ENCODE measurements around the gene PANX1.

Gene PANX1

DNA sequence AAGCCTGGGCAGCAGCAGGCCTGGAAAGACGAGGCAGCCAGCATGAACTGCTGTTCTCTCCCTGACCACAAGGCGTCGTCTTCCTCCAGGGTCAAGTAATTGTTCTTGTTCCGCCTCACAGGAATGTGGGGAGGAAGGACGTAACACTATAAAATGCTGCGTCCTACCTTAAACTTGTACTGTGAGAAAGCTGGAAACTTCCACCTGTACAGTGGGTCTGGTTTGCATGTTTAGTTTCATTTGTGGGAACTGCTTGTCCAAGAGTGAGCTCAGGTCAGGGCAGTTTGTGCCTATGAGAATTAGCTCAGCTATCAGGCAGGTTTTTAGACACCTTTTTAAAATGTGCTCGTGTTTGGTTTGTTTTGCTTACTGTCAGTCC, 55.2 kb downstream of the PANX1 start:
- 12% methylated on average over 7 of the region's 7 CpGs for WGBS (ENCODE audit: insufficient coverage)

DNA sequence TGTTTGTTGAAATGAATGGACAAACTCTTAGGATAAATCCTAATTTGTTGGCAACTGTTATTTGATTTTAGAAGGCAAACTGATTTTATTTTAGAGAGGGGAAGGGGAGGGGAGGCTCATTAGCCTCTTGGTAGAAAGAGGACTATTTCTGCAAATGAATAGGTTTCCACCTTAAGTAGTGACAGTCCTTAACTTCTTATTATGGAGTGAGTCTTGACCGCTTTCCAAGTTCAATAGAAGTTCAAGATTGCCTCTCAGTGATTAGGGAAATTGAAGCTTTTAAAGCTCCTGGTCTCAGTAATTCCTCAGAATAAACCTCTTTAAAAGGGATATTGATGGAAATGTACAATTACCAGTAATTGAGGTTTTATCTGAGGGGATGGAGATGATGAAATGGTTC, 55.7 kb downstream of the PANX1 start:
- no peak for DNase-seq
- Histone ChIP-seq H3K27me3 (replicated peaks in 2 of 5; ENCODE audit: control insufficient read depth in 4 of 5, insufficient read depth in 5 of 5, low read length in 4 of 5) (no peaks in the 10 kb centered on the region), H3K36me3 (ENCODE audit: control insufficient read depth in 4 of 4, insufficient read depth in 4 of 4, low read length in 3 of 4) (peaks cover 2 to 19% (median 11%) of the 10 kb centered on the region in 4 experiments), H3K4me3 (ENCODE audit: control insufficient read depth in 1 of 7, extremely low read depth in 1 of 7, insufficient read depth in 4 of 7, low read depth in 2 of 7, low read length in 6 of 7) (no peak overlapping the region), H3K9me3 (ENCODE audit: control extremely low read depth in 1 of 5, control insufficient read depth in 4 of 5, insufficient read depth in 2 of 5, low read depth in 1 of 5, low read length in 4 of 5) (no peaks in the 10 kb centered on the region), H3K27ac (ENCODE audit: insufficient read depth in 1 of 2, low read depth in 1 of 2, low read length in 2 of 2, poor library complexity in 1 of 2, severe bottlenecking in 2 of 2) (no peak overlapping the region), H3K4me1 (ENCODE audit: control extremely low read depth in 1 of 4, control insufficient read depth in 4 of 4, insufficient read depth in 4 of 4, low read length in 3 of 4) (peaks cover 0 to 11% (median 0%) of the 10 kb centered on the region in 4 experiments)
- POLR2A ChIA-PET: no interaction called here
- CTCF ChIA-PET: interaction anchor here (0.8 to 5.1 kb wide), 14 partner anchors 10 to 330 kb away, joined by 3 to 43 read pairs (median 3); no protein-coding TSS in a partner anchor
- WGBS (ENCODE audit: insufficient coverage): no CpG with 5 or more reads among the region's 1 CpG

More for the DNA sequence above, 55.2 kb downstream of the PANX1 start:
- H3K4me1 ChIP-seq (ENCODE audit: control extremely low read depth in 1 of 4, control insufficient read depth in 4 of 4, insufficient read depth in 4 of 4, low read length in 3 of 4): peaks cover 0 to 11% (median 0%) of the 10 kb centered on the region in 4 experiments
- peak; percentile 55 to 68 (median 66) for DNase-seq
- H3K27me3 ChIP-seq (replicated peaks in 2 of 5; ENCODE audit: control insufficient read depth in 4 of 5, insufficient read depth in 5 of 5, low read length in 4 of 5): no peaks in the 10 kb centered on the region
- H3K4me3 ChIP-seq (ENCODE audit: control insufficient read depth in 1 of 7, extremely low read depth in 1 of 7, insufficient read depth in 4 of 7, low read depth in 2 of 7, low read length in 6 of 7): peak overlapping the region in 1 of 7 experiments; percentile 51
- no peak overlapping the region for H3K27ac ChIP-seq (ENCODE audit: insufficient read depth in 1 of 2, low read depth in 1 of 2, low read length in 2 of 2, poor library complexity in 1 of 2, severe bottlenecking in 2 of 2)
- peaks cover 2 to 19% (median 11%) of the 10 kb centered on the region in 4 experiments for H3K36me3 ChIP-seq (ENCODE audit: control insufficient read depth in 4 of 4, insufficient read depth in 4 of 4, low read length in 3 of 4)
- CTCF ChIA-PET: interaction anchor here (0.8 to 5.1 kb wide), 15 partner anchors 11 to 330 kb away, joined by 3 to 43 read pairs (median 3); partner anchors contain the start of gene C11orf97
- POLR2A ChIA-PET: no interaction called here
- H3K9me3 ChIP-seq (ENCODE audit: control extremely low read depth in 1 of 5, control insufficient read depth in 4 of 5, insufficient read depth in 2 of 5, low read depth in 1 of 5, low read length in 4 of 5): no peaks in the 10 kb centered on the region

DNA sequence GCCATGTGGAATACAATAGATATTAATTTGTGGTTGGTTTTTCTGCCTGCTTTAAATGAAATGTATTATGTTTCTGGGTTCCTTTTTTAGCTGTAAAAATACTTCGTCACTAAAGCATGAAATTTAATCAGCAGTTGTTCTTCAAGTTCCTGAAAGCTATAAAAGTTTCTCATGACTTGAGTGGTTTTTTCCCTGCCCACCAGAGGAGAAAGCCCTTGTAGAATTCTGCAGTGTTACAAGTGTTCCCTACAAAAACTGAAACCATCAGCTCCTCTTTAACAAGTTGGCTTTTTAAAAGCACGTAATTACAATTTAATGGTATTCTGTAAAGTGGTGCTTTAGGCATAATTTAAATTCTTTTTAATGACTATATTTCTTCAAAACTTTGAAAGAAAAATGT, 56.2 kb downstream of the PANX1 start:
- Histone ChIP-seq H3K27ac (ENCODE audit: insufficient read depth in 1 of 2, low read depth in 1 of 2, low read length in 2 of 2, poor library complexity in 1 of 2, severe bottlenecking in 2 of 2) (no peak overlapping the region), H3K4me3 (ENCODE audit: control insufficient read depth in 1 of 7, extremely low read depth in 1 of 7, insufficient read depth in 4 of 7, low read depth in 2 of 7, low read length in 6 of 7) (no peak overlapping the region), H3K27me3 (replicated peaks in 2 of 5; ENCODE audit: control insufficient read depth in 4 of 5, insufficient read depth in 5 of 5, low read length in 4 of 5) (no peaks in the 10 kb centered on the region), H3K9me3 (ENCODE audit: control extremely low read depth in 1 of 5, control insufficient read depth in 4 of 5, insufficient read depth in 2 of 5, low read depth in 1 of 5, low read length in 4 of 5) (no peaks in the 10 kb centered on the region), H3K36me3 (ENCODE audit: control insufficient read depth in 4 of 4, insufficient read depth in 4 of 4, low read length in 3 of 4) (peaks cover 2 to 16% (median 8%) of the 10 kb centered on the region in 4 experiments), H3K4me1 (ENCODE audit: control extremely low read depth in 1 of 4, control insufficient read depth in 4 of 4, insufficient read depth in 4 of 4, low read length in 3 of 4) (peaks cover 0 to 11% (median 0%) of the 10 kb centered on the region in 4 experiments)
- ChIA-PET CTCF (interaction anchor here (0.8 to 5.1 kb wide), 9 partner anchors 9 to 329 kb away, joined by 3 to 43 read pairs (median 4); no protein-coding TSS in a partner anchor), POLR2A (no interaction called here)
- peak in 2 of 3 donors; percentile 10 to 30 for DNase-seq
- no CpG with 5 or more reads among the region's 2 CpGs for WGBS (ENCODE audit: insufficient coverage)

DNA sequence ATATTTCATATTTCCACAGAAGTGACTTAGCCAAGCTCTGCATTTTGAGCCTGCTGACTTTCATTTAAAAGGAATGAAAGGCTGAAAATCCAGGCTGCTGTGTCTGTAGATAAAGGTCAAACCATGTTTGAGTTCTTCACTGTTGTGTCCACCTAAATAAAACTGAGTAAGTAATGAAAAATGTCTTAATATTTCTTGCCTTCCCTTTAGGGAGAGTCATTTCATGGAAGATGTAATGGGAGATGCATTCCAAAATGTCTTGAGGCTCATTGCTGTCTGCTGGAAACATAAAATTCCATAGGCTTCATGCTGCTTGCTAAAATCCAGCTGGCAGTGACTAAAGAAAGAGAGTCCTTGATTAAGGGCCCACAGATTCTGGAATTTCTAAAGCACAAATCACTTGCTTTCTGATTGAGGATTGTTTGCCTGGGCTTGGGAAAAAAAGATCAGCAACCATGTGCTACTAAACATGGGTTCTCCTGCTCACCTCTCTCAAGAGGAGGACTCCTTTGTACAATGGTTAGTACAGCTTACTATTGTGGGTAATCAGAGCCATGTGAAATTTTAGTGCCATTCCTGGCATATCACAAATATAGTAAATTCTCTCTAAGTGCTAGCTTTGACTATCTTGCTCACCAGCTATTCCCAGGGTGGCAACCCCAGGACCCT, 56.9 kb downstream of the PANX1 start:
- ChIA-PET CTCF (interaction anchor here (0.8 to 5.1 kb wide), 7 partner anchors 9 to 329 kb away, joined by 3 to 43 read pairs (median 4); no protein-coding TSS in a partner anchor), POLR2A (no interaction called here)
- Histone ChIP-seq H3K27ac (ENCODE audit: insufficient read depth in 1 of 2, low read depth in 1 of 2, low read length in 2 of 2, poor library complexity in 1 of 2, severe bottlenecking in 2 of 2) (no peak overlapping the region), H3K4me3 (ENCODE audit: control insufficient read depth in 1 of 7, extremely low read depth in 1 of 7, insufficient read depth in 4 of 7, low read depth in 2 of 7, low read length in 6 of 7) (no peak overlapping the region), H3K4me1 (ENCODE audit: control extremely low read depth in 1 of 4, control insufficient read depth in 4 of 4, insufficient read depth in 4 of 4, low read length in 3 of 4) (peaks cover 0 to 11% (median 0%) of the 10 kb centered on the region in 4 experiments), H3K9me3 (ENCODE audit: control extremely low read depth in 1 of 5, control insufficient read depth in 4 of 5, insufficient read depth in 2 of 5, low read depth in 1 of 5, low read length in 4 of 5) (no peaks in the 10 kb centered on the region), H3K36me3 (ENCODE audit: control insufficient read depth in 4 of 4, insufficient read depth in 4 of 4, low read length in 3 of 4) (peaks cover 2 to 9% (median 4%) of the 10 kb centered on the region in 4 experiments), H3K27me3 (replicated peaks in 2 of 5; ENCODE audit: control insufficient read depth in 4 of 5, insufficient read depth in 5 of 5, low read length in 4 of 5) (no peaks in the 10 kb centered on the region)
- DNase-seq: no peak

DNA sequence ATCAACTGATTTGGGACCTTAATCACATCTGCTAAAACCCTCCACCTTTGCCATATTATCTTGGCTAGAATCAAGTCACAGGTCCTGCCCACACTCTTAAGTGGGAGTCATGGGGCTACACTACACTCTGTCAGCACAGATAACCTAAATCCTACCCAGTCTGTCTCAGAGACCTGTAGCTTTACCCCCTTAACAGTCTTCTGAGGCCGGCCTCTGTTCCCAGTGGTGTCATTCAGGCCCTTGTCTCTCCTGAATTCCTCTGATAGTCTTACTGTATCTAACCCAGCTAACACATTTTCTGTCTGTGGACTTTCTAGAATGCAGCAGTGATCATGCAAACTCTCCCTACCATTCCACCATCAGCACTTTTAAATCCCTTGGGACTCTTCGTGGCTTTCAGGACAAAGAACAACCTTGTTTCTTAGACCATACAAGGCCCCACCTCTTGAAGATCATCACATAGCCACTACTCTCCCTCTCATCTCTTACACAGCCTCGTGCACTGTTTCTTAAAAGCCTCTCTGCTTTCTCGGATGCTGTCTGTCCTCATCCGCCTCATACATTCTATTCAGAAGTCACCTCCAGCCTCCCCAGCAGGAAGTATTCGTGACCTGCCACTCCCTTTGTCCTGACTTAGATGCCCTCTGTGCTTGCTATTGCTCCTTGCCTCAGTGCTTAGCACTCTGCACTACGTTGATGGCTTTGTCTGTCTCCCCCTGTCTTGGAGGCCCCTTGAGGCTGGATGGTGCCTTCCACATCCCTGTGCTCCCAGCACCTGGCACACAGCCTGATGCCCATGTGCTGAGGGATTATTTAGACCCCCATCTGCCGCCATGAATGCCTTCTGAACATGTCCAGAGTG, 57.9 kb downstream of the PANX1 start:
- no peaks in the 10 kb centered on the region for H3K9me3 ChIP-seq (ENCODE audit: control extremely low read depth in 1 of 5, control insufficient read depth in 4 of 5, insufficient read depth in 2 of 5, low read depth in 1 of 5, low read length in 4 of 5)
- CTCF ChIA-PET: interaction anchor here (1.7 to 5.1 kb wide), 3 partner anchors 8 to 315 kb away, joined by 7 to 43 read pairs (median 14); no protein-coding TSS in a partner anchor

DNA sequence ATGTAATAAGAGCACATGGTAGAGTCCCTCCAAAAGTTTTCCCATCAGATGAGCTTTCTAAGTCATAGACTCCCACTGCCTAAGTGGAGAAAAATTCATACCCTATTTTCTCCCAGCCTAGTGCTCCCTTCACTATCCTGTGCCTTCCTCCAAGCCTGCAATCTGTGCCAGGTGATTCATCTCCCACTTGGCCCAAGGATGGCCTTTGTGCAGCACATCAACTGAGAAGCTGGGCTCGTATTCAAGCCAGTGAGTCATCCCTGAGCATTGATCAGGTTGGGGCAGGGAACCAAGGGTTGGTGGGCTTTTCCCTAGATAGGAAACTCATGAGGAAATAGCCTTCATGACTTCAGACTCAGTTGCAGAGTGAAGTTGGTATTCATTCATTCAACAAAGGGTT, 64.6 kb downstream of the PANX1 start:
- no peaks in the 10 kb centered on the region for H3K4me1 ChIP-seq (ENCODE audit: control extremely low read depth in 1 of 4, control insufficient read depth in 4 of 4, insufficient read depth in 4 of 4, low read length in 3 of 4)
- H3K36me3 ChIP-seq (ENCODE audit: control insufficient read depth in 4 of 4, insufficient read depth in 4 of 4, low read length in 3 of 4): no peaks in the 10 kb centered on the region
- no peak overlapping the region for H3K4me3 ChIP-seq (ENCODE audit: control insufficient read depth in 1 of 7, extremely low read depth in 1 of 7, insufficient read depth in 4 of 7, low read depth in 2 of 7, low read length in 6 of 7)
- H3K9me3 ChIP-seq (ENCODE audit: control extremely low read depth in 1 of 5, control insufficient read depth in 4 of 5, insufficient read depth in 2 of 5, low read depth in 1 of 5, low read length in 4 of 5): peaks cover 0 to 2% (median 0%) of the 10 kb centered on the region in 5 experiments
- ChIA-PET CTCF (interaction anchor here (1.9 kb wide), 1 partner anchor 8 kb away, joined by 7 read pairs; no protein-coding TSS in a partner anchor), POLR2A (no interaction called here)
- no peak for DNase-seq
- H3K27me3 ChIP-seq (replicated peaks in 2 of 5; ENCODE audit: control insufficient read depth in 4 of 5, insufficient read depth in 5 of 5, low read length in 4 of 5): no peaks in the 10 kb centered on the region
- no peak overlapping the region for H3K27ac ChIP-seq (ENCODE audit: insufficient read depth in 1 of 2, low read depth in 1 of 2, low read length in 2 of 2, poor library complexity in 1 of 2, severe bottlenecking in 2 of 2)
- WGBS (ENCODE audit: insufficient coverage): 90% methylated on average over 1 of the region's 1 CpG

More for the DNA sequence above, 57.9 kb downstream of the PANX1 start:
- Histone ChIP-seq H3K4me1 (ENCODE audit: control extremely low read depth in 1 of 4, control insufficient read depth in 4 of 4, insufficient read depth in 4 of 4, low read length in 3 of 4) (peaks cover 0 to 11% (median 0%) of the 10 kb centered on the region in 4 experiments), H3K27me3 (replicated peaks in 2 of 5; ENCODE audit: control insufficient read depth in 4 of 5, insufficient read depth in 5 of 5, low read length in 4 of 5) (no peaks in the 10 kb centered on the region), H3K4me3 (ENCODE audit: control insufficient read depth in 1 of 7, extremely low read depth in 1 of 7, insufficient read depth in 4 of 7, low read depth in 2 of 7, low read length in 6 of 7) (no peak overlapping the region), H3K27ac (ENCODE audit: insufficient read depth in 1 of 2, low read depth in 1 of 2, low read length in 2 of 2, poor library complexity in 1 of 2, severe bottlenecking in 2 of 2) (no peak overlapping the region), H3K36me3 (ENCODE audit: control insufficient read depth in 4 of 4, insufficient read depth in 4 of 4, low read length in 3 of 4) (no peaks in the 10 kb centered on the region)
- WGBS (ENCODE audit: insufficient coverage): 99% methylated on average over 7 of the region's 8 CpGs
- POLR2A ChIA-PET: no interaction called here
- DNase-seq: no peak

Measured in common myeloid progenitor, CD34-positive (primary cell).